Tongue (tissue), 2 donors: ENCODE data around the gene CTDSP1. TPM values are rescaled to one million over a fixed set of nuclear protein-coding genes. Genes with fewer than 3 reads are reported as not detected.

Source experiments
- DNase-seq: peaks from one replicate; pipeline ENCODE4 v3.0.0-alpha.2; 2015
- total RNA-seq: library from RNA; depleted of rRNA; stranded (reverse); fragments of >200 nt; gene quantifications from one replicate; pipeline ENCODE4 v1.2.3, GENCODE V29; 2014

Gene CTDSP1
- total RNA-seq, 1 donor from 2014 or later, result 77.8 TPM

GRCh38 chr2:218425531-218425930 lies 25.9 kb downstream of the CTDSP1 start:
- DNase-seq, result no peak

GRCh38 chr2:218427741-218428140 lies 28.1 kb downstream of the CTDSP1 start:
- no peak for DNase-seq

- DNase-seq, result no peak
Measured at GRCh38 chr2:218428846-218429558, 29.3 kb downstream of the CTDSP1 start.

- DNase-seq, result no peak
Measured at GRCh38 chr2:218429911-218430692, 30.4 kb downstream of the CTDSP1 start.

- no peak for DNase-seq
Measured at GRCh38 chr2:218430721-218431120, 31.1 kb downstream of the CTDSP1 start.

- no peak for DNase-seq
Measured at GRCh38 chr2:218431878-218432277, 32.2 kb downstream of the CTDSP1 start.

- no peak for DNase-seq
Measured at GRCh38 chr2:218432676-218433365, 33.2 kb downstream of the CTDSP1 start.

GRCh38 chr2:218434456-218434855 lies 34.8 kb downstream of the CTDSP1 start:
- DNase-seq, result no peak

- DNase-seq, result no peak
Measured at GRCh38 chr2:218435003-218435982, 35.6 kb downstream of the CTDSP1 start.

- DNase-seq, result no peak
Measured at GRCh38 chr2:218436992-218437391, 37.3 kb downstream of the CTDSP1 start.

- no peak for DNase-seq
Measured at GRCh38 chr2:218437969-218438368, 38.3 kb downstream of the CTDSP1 start.

- DNase-seq, result peak; percentile 42
Measured at GRCh38 chr2:218438596-218438995, 38.9 kb downstream of the CTDSP1 start.

- DNase-seq, result no peak
Measured at GRCh38 chr2:218444692-218445357, 45.2 kb downstream of the CTDSP1 start.

GRCh38 chr2:218445602-218446001 lies 45.9 kb downstream of the CTDSP1 start:
- DNase-seq, result no peak

GRCh38 chr2:218446547-218446946 lies 46.9 kb downstream of the CTDSP1 start:
- DNase-seq, result no peak

GRCh38 chr2:218447072-218447471 lies 47.4 kb downstream of the CTDSP1 start:
- DNase-seq, result no peak

- no peak for DNase-seq
Measured at GRCh38 chr2:218448934-218449333, 49.3 kb downstream of the CTDSP1 start.

- no peak for DNase-seq
Measured at GRCh38 chr2:218452079-218452478, 52.4 kb downstream of the CTDSP1 start.
